ENCODE data around the gene SMTN. TPM values are rescaled to one million over a fixed set of nuclear protein-coding genes. Genes with fewer than 3 reads are reported as not detected.
A peak's percentile ranks its signal among the peaks of the same experiment; 100 is the strongest.

Gene SMTN
- total RNA-seq, 3 donors from 2014 or later (not counting 1 experiment from before 2014, with no cell fraction given), result 2.1 to 4.3 (median 3.6) TPM

DNA sequence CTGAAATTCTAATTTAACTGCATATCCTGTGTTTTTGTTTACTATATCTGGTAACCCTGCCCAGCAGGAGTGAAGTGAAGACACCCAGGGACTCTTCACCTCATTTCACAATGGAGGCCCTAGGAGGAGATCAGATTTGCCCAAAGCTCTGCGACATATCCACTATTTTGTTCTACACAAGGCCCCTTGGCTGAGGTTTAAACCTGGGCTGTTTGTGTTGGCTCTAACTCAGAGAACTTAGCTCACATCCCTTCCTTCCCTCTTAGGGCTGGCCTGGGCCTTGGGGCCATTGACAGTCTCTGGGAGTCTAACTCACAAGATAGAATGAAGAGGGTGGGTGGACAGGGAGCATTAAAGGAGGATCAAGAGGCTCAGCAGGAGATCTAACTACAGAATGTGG is 67.4 kb downstream of the SMTN start:
- H3K4me3 Mint-ChIP-seq, result no peak overlapping the region
- no peak overlapping the region for H3K27ac Mint-ChIP-seq
- H3K4me1 Mint-ChIP-seq, result no peaks in the 10 kb centered on the region
- no peak for ATAC-seq
- no peak overlapping the region for H3K27ac ChIP-seq (ENCODE audit: low read length)
- no peaks in the 10 kb centered on the region for H3K36me3 Mint-ChIP-seq
- H3K9me3 ChIP-seq (ENCODE audit: control insufficient read depth, insufficient read depth, low read length), result no peaks in the 10 kb centered on the region
- no peaks in the 10 kb centered on the region for H3K36me3 ChIP-seq (ENCODE audit: control insufficient read depth, insufficient read depth, low read length)
- DNase-seq, result no peak
- intact Hi-C loops (cut with micrococcal nuclease), result no loop called here
- H3K9me3 Mint-ChIP-seq, result no peaks in the 10 kb centered on the region
- no peaks in the 10 kb centered on the region for H3K4me1 ChIP-seq (ENCODE audit: control insufficient read depth, insufficient read depth, low read length)
- no peaks in the 10 kb centered on the region for H3K27me3 ChIP-seq (ENCODE audit: control insufficient read depth, insufficient read depth, low read length)
- H3K27me3 Mint-ChIP-seq (ENCODE audit: low read depth in 2 of 2), result peaks cover 5 to 14% of the 10 kb centered on the region in 2 donors
- TF ChIP-seq, protein P1, sequence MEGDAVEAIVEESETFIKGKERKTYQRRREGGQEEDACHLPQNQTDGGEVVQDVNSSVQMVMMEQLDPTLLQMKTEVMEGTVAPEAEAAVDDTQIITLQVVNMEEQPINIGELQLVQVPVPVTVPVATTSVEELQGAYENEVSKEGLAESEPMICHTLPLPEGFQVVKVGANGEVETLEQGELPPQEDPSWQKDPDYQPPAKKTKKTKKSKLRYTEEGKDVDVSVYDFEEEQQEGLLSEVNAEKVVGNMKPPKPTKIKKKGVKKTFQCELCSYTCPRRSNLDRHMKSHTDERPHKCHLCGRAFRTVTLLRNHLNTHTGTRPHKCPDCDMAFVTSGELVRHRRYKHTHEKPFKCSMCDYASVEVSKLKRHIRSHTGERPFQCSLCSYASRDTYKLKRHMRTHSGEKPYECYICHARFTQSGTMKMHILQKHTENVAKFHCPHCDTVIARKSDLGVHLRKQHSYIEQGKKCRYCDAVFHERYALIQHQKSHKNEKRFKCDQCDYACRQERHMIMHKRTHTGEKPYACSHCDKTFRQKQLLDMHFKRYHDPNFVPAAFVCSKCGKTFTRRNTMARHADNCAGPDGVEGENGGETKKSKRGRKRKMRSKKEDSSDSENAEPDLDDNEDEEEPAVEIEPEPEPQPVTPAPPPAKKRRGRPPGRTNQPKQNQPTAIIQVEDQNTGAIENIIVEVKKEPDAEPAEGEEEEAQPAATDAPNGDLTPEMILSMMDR (IDR thresholded peaks at IDR 0.05), result no peak
- H3K4me3 ChIP-seq (ENCODE audit: low read length), result no peak overlapping the region
- 92% methylated on average over 1 of the region's 1 CpG for WGBS (ENCODE audit: insufficient coverage)

DNA sequence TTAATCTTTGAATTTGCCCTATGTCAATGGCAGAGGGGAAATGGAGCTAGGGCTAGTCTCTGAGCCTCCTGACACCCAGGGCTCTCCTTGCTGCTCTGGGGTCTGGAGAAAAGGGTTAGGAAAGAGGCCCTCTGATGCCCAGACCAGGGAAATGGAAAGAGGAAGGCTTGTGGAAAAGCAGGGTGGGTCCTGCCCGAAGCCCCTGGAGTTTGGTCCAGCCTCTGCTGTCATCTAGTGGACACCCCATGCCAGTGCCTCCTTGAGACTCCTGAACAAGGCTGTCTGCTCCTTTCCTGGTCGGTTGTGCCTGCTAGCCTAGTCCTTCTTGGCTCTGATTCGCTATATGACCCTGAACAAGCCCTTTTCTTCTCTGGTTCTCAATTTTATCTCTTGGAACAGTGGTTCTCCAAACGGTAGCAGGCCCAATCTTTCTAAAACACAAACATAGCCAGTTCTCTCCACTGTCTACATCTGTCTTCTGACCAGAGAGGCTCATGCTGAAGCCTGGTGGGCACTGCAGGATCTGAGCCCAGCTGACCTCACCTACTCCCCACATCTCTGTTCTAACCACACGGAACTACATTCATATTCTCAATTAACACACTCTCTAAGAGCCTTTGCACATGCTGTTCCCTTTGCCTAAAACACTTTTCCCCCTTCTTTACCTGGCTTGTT is 68.0 kb downstream of the SMTN start:
- H3K4me3 ChIP-seq (ENCODE audit: low read length), result no peak overlapping the region
- DNase-seq (peak in 1 of 2 donors; percentile 49), ATAC-seq (peak in 2 of 3 donors; percentile 47 to 59)
- H3K27ac ChIP-seq (ENCODE audit: low read length), result no peak overlapping the region
- intact Hi-C loops (cut with micrococcal nuclease), result no loop called here
- H3K36me3 ChIP-seq (ENCODE audit: control insufficient read depth, insufficient read depth, low read length), result no peaks in the 10 kb centered on the region
- Mint-ChIP-seq H3K9me3 (no peaks in the 10 kb centered on the region), H3K36me3 (no peaks in the 10 kb centered on the region), H3K27ac (no peak overlapping the region), H3K4me3 (no peak overlapping the region), H3K4me1 (no peaks in the 10 kb centered on the region), H3K27me3 (ENCODE audit: low read depth in 2 of 2) (peaks cover 5 to 14% of the 10 kb centered on the region in 2 donors)
- 20% methylated on average over 5 of the region's 5 CpGs for WGBS (ENCODE audit: insufficient coverage)
- TF ChIP-seq, protein P1 (IDR thresholded peaks at IDR 0.05), result no peak
- H3K4me1 ChIP-seq (ENCODE audit: control insufficient read depth, insufficient read depth, low read length), result no peaks in the 10 kb centered on the region
- H3K9me3 ChIP-seq (ENCODE audit: control insufficient read depth, insufficient read depth, low read length), result no peaks in the 10 kb centered on the region
- H3K27me3 ChIP-seq (ENCODE audit: control insufficient read depth, insufficient read depth, low read length), result no peaks in the 10 kb centered on the region

DNA sequence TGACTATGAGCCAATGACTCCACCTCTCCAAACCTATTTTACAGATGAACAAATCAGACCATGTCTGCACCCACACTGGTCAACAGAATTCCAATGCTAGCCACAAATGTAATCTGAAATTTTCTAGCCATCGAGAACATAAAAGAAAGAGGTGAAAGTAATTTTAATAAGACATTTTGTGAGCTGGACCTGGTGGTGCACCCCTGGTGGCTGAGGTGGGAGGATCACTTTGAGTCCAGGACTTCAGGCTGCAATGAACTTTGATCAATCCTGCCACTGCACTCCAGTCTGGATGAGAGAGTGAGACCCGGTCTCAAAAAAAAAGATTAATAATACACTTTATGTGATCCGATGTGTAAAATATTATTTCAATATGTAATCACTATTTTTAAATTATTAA is 69.5 kb downstream of the SMTN start:
- Mint-ChIP-seq H3K27me3 (ENCODE audit: low read depth in 2 of 2) (peaks cover 5 to 14% of the 10 kb centered on the region in 2 donors), H3K4me3 (no peak overlapping the region), H3K27ac (no peak overlapping the region), H3K4me1 (no peaks in the 10 kb centered on the region), H3K9me3 (no peaks in the 10 kb centered on the region), H3K36me3 (no peaks in the 10 kb centered on the region)
- 70% methylated on average over 1 of the region's 3 CpGs for WGBS (ENCODE audit: insufficient coverage)
- no peaks in the 10 kb centered on the region for H3K27me3 ChIP-seq (ENCODE audit: control insufficient read depth, insufficient read depth, low read length)
- TF ChIP-seq, protein P1 (IDR thresholded peaks at IDR 0.05), result peak; percentile 15
- no peaks in the 10 kb centered on the region for H3K9me3 ChIP-seq (ENCODE audit: control insufficient read depth, insufficient read depth, low read length)
- intact Hi-C loops (cut with micrococcal nuclease), result no loop called here
- no peaks in the 10 kb centered on the region for H3K36me3 ChIP-seq (ENCODE audit: control insufficient read depth, insufficient read depth, low read length)
- no peak overlapping the region for H3K27ac ChIP-seq (ENCODE audit: low read length)
- DNase-seq, result no peak
- H3K4me3 ChIP-seq (ENCODE audit: low read length), result no peak overlapping the region
- H3K4me1 ChIP-seq (ENCODE audit: control insufficient read depth, insufficient read depth, low read length), result no peaks in the 10 kb centered on the region
- no peak for ATAC-seq

DNA sequence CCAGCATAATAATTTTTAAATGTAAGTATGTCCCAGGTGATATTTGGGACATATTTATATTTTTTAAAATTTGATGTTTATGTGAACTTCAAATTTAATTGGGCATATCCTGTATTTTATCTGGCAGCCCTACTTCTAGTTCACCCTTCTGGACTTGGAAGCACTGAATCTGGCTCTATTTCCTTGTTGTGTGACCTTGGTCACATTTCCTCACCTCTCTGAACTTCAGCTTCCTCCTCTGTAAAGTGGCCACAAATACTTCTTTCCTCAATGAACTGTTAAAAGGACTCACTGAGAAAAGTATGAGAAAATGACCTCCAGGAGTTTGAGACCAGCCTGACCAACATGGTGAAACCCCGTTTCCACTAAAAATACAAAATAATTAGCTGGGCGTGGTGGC is 70.8 kb downstream of the SMTN start:
- Mint-ChIP-seq H3K4me1 (no peaks in the 10 kb centered on the region), H3K9me3 (no peaks in the 10 kb centered on the region), H3K36me3 (no peaks in the 10 kb centered on the region), H3K4me3 (no peak overlapping the region), H3K27ac (no peak overlapping the region), H3K27me3 (ENCODE audit: low read depth in 2 of 2) (peaks cover 5 to 10% of the 10 kb centered on the region in 2 donors)
- intact Hi-C loops (cut with micrococcal nuclease), result no loop called here
- Histone ChIP-seq H3K9me3 (ENCODE audit: control insufficient read depth, insufficient read depth, low read length) (no peaks in the 10 kb centered on the region), H3K27me3 (ENCODE audit: control insufficient read depth, insufficient read depth, low read length) (no peaks in the 10 kb centered on the region), H3K4me1 (ENCODE audit: control insufficient read depth, insufficient read depth, low read length) (no peaks in the 10 kb centered on the region), H3K27ac (ENCODE audit: low read length) (no peak overlapping the region), H3K4me3 (ENCODE audit: low read length) (no peak overlapping the region), H3K36me3 (ENCODE audit: control insufficient read depth, insufficient read depth, low read length) (no peaks in the 10 kb centered on the region)
- WGBS (ENCODE audit: insufficient coverage), result 100% methylated on average over 2 of the region's 2 CpGs
- no peak for ATAC-seq
- DNase-seq, result no peak
- TF ChIP-seq, protein P1 (IDR thresholded peaks at IDR 0.05), result no peak

All from natural killer cell (primary cell).